Measurements from ENCODE around the gene AMIGO3.

AMIGO3 gene

DNA sequence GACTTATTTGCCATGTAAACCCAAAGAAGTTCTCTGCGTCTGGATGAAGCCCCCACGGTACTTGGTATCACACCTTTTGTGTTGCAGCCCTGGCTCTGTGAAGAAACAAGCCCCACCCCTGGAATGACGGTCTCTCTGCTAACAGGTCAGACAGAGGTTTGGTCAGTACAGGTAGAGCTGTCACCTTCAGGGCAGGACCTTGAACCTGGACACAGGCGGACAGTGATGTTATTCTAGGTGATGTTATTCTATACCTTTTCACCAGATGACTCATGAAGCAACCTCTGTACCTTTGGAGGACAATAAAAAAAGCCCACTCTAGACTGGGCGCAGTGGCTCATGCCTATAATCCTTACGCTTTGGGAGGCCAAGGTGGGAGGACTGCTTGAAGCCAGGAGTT, 15.3 kb upstream of the AMIGO3 start:
- DNase-seq (ENCODE audit: insufficient read length, low spot score) (no peak), FAIRE-seq (no peak)
- TF ChIP-seq, protein P1, sequence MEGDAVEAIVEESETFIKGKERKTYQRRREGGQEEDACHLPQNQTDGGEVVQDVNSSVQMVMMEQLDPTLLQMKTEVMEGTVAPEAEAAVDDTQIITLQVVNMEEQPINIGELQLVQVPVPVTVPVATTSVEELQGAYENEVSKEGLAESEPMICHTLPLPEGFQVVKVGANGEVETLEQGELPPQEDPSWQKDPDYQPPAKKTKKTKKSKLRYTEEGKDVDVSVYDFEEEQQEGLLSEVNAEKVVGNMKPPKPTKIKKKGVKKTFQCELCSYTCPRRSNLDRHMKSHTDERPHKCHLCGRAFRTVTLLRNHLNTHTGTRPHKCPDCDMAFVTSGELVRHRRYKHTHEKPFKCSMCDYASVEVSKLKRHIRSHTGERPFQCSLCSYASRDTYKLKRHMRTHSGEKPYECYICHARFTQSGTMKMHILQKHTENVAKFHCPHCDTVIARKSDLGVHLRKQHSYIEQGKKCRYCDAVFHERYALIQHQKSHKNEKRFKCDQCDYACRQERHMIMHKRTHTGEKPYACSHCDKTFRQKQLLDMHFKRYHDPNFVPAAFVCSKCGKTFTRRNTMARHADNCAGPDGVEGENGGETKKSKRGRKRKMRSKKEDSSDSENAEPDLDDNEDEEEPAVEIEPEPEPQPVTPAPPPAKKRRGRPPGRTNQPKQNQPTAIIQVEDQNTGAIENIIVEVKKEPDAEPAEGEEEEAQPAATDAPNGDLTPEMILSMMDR (IDR thresholded peaks at IDR 0.05; ENCODE audit: insufficient read depth, missing control alignments), result no peak

DNA sequence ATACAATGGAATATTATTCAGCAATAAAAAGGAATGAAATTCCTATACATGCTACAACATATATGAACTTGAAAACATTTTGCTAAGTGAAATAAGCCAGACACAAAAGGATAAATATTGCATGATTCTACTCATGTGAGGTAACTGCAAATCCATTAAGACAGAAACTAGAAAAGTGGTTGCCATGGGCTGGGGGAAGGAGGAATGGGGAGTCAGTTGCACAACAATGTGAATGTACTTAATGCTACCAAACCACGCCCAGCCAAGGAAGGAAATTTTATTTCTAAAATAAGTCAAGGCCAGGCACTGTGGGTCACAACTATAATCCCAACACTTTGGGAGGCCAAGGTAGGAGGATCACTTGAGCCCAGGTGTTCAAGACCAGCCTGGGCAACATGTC, 14.1 kb upstream of the AMIGO3 start:
- FAIRE-seq (no peak), DNase-seq (ENCODE audit: insufficient read length, low spot score) (no peak)
- TF ChIP-seq, protein P1 (IDR thresholded peaks at IDR 0.05; ENCODE audit: insufficient read depth, missing control alignments), result no peak

DNA sequence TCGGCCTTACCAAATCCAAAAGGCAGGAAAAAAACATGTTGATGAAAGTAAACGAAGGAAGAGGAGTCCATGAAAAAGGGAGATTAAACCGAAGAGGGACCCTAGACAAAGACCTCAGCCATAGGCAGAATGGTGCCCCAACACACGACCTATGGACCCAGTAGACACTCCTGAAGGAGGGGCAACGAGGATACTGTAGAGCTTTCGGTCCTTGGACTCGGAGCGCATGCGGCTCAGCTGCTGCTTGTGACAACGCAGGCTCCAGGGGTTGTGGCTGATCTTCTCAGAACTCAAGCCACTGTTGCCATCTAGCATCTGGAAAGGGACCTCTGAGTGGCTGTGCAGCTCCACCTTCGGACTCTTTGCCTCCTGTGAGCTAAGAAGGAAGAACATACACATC, 13.1 kb upstream of the AMIGO3 start:
- DNase-seq (ENCODE audit: insufficient read length, low spot score) (no peak), FAIRE-seq (no peak)
- TF ChIP-seq, protein P1 (IDR thresholded peaks at IDR 0.05; ENCODE audit: insufficient read depth, missing control alignments), result no peak

DNA sequence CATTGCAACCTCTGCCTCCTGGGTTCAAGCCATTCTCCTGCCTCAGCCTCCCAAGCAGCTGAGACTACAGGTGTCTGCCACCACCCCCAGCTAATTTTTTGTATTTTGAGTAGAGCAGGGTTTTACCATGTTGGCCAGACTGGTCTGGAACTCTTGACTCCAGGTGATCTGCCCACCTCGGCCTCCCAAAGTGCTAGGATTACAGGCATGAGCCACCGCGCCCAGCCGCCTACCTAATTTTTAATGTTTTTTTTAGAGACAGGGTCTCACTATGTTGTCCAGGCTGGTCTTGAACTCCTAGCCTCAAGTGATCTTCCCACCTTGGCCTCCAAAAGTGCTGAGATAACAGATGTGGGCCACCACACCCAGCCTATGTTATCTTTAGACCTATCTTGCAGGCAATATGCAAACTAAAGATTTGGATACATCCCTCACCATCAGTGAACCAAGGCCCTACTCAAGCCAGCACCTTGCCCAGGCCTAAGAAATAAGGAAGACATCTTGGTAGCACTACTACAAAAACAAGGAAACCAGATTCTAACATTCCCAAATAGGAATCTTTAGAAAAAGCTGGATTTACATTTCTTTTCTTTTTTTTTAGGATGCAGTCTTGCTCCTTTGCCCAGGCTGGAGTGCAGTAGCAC, 10.6 kb upstream of the AMIGO3 start:
- DNase-seq (ENCODE audit: insufficient read length, low spot score), result no peak
- no peak for FAIRE-seq
- TF ChIP-seq, protein P1 (IDR thresholded peaks at IDR 0.05; ENCODE audit: insufficient read depth, missing control alignments), result no peak

DNA sequence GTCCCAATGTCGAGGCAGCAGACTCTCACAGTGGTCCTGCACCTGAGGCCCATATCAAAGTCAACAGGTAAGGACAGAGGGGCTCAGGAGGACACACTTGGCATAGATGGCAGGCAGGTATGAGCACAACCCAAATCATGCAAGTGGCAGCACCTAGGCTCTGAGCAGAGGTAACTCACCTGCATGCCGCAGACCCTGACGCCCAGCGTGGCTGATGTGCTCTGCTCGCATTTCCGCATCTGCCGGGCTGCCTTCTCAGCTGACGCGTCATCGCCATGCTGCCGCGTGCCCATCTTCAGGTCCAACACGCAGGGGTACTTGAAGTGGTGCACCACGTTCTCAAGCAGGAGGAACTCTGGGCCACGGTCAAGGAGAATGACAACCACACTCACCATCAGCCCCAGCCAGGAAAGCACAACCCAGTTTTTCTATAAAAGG, 8.5 kb upstream of the AMIGO3 start:
- no peak for FAIRE-seq
- TF ChIP-seq, protein P1 (IDR thresholded peaks at IDR 0.05; ENCODE audit: insufficient read depth, missing control alignments), result no peak
- no peak for DNase-seq (ENCODE audit: insufficient read length, low spot score)

DNA sequence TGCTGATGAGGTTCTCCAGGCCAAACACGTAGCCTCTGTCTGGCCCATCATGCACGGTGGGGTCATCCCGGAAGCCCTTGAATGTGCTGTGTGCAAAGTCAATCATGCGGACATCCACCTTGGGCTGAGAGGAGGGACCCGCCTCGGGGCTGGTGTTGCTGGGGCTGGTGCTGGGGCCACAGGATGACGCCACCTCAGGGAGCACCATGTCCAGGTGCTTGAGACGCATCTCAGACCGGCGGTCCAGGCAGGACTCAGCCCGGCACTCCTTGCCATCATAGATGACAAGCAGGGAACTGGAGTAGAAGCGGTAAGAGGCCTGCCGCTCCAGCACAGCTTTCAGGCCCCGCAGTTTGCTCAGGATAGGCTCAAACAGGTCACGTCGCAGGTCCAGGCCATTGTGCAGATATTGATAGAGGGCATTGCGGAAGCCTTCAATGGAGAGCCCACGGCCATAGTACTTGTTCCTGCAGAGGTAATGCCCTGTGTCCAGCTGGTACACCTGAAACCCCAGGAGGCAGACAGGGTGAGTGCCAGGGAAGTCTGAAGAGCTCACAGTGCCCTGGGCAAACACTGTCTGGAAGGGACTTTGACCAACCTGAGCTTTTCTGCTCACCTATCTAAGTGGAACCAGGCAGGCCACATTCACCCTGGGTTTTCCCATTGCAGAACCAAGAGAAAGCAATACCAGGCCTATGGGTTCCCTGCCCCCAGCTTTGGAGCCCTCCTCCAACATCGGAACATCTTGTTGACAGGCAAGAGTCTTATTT, 7.9 kb upstream of the AMIGO3 start:
- FAIRE-seq (no peak), DNase-seq (ENCODE audit: insufficient read length, low spot score) (no peak)
- TF ChIP-seq, protein P1 (IDR thresholded peaks at IDR 0.05; ENCODE audit: insufficient read depth, missing control alignments), result no peak

Data from D721Med (cell line).